ENCODE results near the gene TBC1D5. TPM values are rescaled to one million over a fixed set of nuclear protein-coding genes. Genes with fewer than 3 reads are reported as not detected.

TBC1D5 gene
- total RNA-seq, 1 donor = 145 TPM

DNA sequence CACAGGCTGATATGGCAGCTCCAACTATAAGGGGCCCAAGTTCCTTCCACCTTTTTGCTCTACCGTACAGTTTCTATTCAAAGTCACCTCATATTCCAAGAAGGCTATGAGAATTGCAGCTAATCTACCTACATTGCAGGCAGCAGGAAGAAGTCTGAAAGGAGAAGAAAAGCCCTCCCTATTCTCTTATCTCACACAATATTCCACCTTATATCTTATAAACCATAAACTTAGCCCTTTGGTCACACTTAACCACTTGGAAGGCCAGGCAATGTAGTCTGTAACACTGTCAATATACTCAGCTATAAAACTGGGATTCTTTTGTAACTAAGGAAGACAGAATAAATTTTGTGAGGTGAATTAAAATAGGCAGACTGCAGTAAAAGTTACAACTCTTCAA is 54.9 kb downstream of the TBC1D5 start:
- TF ChIP-seq, protein P1, sequence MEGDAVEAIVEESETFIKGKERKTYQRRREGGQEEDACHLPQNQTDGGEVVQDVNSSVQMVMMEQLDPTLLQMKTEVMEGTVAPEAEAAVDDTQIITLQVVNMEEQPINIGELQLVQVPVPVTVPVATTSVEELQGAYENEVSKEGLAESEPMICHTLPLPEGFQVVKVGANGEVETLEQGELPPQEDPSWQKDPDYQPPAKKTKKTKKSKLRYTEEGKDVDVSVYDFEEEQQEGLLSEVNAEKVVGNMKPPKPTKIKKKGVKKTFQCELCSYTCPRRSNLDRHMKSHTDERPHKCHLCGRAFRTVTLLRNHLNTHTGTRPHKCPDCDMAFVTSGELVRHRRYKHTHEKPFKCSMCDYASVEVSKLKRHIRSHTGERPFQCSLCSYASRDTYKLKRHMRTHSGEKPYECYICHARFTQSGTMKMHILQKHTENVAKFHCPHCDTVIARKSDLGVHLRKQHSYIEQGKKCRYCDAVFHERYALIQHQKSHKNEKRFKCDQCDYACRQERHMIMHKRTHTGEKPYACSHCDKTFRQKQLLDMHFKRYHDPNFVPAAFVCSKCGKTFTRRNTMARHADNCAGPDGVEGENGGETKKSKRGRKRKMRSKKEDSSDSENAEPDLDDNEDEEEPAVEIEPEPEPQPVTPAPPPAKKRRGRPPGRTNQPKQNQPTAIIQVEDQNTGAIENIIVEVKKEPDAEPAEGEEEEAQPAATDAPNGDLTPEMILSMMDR (IDR thresholded peaks at IDR 0.05; ENCODE audit: insufficient read depth, low read length) = no peak
- no peak for DNase-seq (ENCODE audit: low read depth)
- no peak overlapping the region for H3K4me3 ChIP-seq (ENCODE audit: low read depth, low read length)

DNA sequence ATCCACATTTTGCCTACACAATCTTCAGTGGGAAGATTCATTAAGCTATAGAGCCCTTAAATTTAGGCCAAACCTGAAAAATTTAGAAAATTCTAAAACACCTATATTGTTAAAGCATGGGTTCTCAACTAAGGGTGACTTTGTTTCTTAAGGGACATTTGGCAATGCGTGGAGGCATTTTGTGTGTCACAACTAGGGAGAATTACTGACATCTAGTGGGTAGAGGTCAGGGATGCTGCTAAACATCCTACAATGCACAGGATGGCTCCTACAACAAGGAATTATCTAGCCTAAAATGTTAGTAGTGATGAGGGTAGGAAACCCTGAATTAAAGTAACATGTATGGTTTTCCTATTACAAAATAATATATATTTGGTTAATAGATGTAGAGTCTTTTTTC is 55.8 kb downstream of the TBC1D5 start:
- H3K4me3 ChIP-seq (ENCODE audit: low read depth, low read length) = no peak overlapping the region
- TF ChIP-seq, protein P1 (IDR thresholded peaks at IDR 0.05; ENCODE audit: insufficient read depth, low read length) = peak; percentile 30
- DNase-seq (ENCODE audit: low read depth) = peak; percentile 26

DNA sequence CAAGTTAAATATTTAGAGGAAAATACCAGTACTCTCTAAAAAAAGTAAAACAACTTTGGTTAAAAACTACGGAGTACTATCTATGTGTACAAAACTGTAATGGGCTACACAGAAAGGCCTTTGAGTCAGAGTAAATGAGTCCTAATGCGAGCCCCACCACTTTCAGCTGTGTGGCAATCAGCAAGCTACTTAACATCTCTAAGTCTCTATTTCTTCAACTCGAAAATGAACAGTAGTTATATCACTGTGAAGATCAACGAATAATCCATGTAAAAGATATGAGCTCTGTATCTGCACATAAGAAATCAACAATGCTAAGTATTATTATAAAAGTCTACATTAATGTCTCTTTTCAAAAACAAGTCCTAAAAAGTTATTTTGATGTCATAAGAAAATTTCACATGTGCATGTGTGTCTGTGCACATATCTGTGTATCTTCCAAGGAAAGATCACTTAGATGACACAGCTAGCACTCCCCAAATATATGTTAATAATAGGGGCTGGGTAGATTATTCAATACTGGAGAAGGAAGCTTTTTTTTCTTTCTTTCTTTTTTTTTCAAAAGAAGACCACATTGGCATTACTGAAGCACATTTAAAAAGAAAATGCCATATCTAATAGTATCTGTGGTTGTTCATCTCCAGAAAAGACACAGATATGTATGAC is 58.8 kb downstream of the TBC1D5 start:
- TF ChIP-seq, protein P1 (IDR thresholded peaks at IDR 0.05; ENCODE audit: insufficient read depth, low read length) = no peak
- H3K4me3 ChIP-seq (ENCODE audit: low read depth, low read length) = no peak overlapping the region
- no peak for DNase-seq (ENCODE audit: low read depth)

DNA sequence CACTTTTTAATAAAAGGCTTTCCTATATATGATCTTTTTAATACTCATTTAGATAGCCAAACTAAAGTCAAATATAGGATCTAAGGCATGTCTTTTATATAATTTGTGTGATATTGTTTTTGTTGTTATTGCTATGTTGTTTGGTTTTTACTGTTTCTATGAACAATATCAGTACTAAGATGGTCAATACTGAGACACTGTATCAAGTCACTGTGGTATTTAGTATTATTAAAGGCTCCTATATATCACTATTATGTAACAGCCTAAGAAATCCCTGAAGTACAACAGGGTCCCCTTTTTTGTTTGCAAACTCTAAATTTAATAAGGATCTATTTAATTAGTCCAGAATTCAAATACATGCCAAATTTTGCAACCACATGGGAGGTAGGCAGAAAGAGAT is 61.9 kb downstream of the TBC1D5 start:
- DNase-seq (ENCODE audit: low read depth) = no peak
- TF ChIP-seq, protein P1 (IDR thresholded peaks at IDR 0.05; ENCODE audit: insufficient read depth, low read length) = no peak
- H3K4me3 ChIP-seq (ENCODE audit: low read depth, low read length) = no peak overlapping the region

DNA sequence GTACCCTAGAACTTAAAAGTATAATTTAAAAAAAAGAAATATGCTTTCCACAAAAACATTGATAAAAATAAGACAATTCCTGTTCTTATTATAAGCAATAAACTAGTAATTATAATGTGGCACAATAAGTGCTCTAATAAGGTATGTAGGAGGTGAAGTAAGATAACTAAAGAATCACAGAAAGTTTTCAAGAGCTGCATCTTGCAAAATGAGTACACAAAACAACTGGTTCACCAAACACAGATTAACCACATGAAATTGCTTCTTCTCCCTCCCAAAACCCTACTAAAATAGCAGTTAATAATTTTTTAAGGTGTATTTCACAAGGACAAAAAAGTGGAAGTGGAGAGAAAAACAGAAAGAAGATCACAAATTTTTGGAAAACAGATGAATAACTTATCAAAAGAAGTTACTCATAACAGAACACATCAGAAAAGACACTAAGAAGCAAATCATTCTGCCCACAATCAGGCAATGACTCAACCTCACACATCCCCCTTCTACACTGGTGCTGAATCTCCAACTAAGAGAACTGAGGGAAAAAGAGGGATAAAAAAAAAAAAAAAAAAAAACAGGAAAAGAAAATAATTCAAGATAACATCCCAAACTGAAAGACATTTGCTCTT is 64.2 kb downstream of the TBC1D5 start:
- no peak overlapping the region for H3K4me3 ChIP-seq (ENCODE audit: low read depth, low read length)
- peak; percentile 41 for DNase-seq (ENCODE audit: low read depth)
- TF ChIP-seq, protein P1 (IDR thresholded peaks at IDR 0.05; ENCODE audit: insufficient read depth, low read length) = no peak

DNA sequence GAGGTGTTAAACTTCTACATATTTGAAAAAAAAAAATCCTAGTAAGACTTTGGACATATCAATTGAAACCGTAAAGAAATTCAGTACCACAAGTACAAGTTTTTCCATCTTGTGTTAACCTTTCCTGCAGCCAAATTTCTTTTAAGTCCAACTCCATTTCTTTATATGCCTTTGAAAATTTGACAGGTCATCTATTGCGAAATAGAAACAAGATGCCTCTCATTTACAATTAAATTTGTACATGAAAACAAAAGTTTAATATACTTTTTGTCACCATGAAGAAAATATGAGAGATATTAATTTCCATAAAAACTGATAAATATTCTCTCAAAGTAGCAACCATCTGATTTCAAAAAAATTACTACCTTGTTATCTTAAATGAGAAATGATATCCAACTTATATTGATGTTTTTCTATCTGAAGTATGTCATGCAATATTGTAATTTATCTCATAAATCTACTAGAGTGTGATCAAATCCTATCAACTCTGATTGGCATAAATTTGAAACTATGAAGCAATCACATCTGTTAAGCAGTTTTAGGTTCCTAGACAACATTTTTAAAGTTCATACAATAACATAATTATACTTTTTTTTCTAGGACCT is 68.2 kb downstream of the TBC1D5 start:
- DNase-seq (ENCODE audit: low read depth) = no peak
- TF ChIP-seq, protein P1 (IDR thresholded peaks at IDR 0.05; ENCODE audit: insufficient read depth, low read length) = no peak
- no peak overlapping the region for H3K4me3 ChIP-seq (ENCODE audit: low read depth, low read length)
